Stimulated activated CD4-positive, alpha-beta T cell treated with anti-CD3 and anti-CD28 coated beads, Interleukin-2, amount 100 ng/mL, for 24 hours (primary cell): ENCODE data around the gene TGFBR3L.

Experiments
- DNase-seq, 2 donors: peaks; one replicate each; pipeline ENCODE4 v3.0.0-alpha.2; 2020

The TGFBR3L gene

GRCh38 chr19:7914598-7915045 is at the start of gene TGFBR3L:
TSS of gene TGFBR3L (plus strand) at chr19:7914830.
- DNase-seq = no peak

DNA sequence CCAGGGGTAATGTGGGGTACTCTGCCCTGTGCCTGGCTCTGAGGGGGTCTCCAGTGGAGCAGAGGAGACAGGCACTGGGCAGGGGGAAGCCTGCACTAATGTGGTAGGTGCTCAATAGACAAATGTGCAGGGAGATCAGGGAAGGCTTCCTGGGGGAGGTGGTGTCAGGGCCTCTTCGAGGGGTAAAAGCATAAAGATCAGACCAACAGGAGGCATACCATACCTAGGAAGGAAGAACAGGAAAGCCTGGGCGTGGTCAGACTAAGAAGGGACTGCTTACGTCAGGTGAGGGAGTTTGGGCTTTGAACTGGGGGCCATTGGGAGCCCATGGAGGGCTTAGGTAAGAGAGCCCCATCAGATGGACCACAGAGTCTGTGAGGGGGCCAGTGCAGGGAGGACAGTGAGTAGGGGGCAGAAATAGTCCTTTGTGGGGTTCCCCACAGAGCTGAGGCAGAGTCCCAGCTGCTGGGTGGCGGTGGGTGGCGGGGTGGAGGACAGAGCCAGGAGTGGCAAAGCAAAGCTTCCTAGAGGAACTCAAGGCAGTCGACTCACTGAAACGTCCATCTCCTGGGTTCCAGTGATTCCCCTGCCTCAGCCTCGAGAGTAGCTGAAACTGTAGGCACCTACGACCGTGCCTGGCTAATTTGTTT is 49.2 kb upstream of the TGFBR3L start:
- no peak for DNase-seq

- no peak for DNase-seq
Measured at GRCh38 chr19:7866399-7867091, 48.1 kb upstream of the TGFBR3L start.

- DNase-seq = no peak
Measured at GRCh38 chr19:7867092-7867844, 47.4 kb upstream of the TGFBR3L start.

- peak in 1 of 2 donors; percentile 39 for DNase-seq
Measured at GRCh38 chr19:7868326-7868670, 46.3 kb upstream of the TGFBR3L start.

DNA sequence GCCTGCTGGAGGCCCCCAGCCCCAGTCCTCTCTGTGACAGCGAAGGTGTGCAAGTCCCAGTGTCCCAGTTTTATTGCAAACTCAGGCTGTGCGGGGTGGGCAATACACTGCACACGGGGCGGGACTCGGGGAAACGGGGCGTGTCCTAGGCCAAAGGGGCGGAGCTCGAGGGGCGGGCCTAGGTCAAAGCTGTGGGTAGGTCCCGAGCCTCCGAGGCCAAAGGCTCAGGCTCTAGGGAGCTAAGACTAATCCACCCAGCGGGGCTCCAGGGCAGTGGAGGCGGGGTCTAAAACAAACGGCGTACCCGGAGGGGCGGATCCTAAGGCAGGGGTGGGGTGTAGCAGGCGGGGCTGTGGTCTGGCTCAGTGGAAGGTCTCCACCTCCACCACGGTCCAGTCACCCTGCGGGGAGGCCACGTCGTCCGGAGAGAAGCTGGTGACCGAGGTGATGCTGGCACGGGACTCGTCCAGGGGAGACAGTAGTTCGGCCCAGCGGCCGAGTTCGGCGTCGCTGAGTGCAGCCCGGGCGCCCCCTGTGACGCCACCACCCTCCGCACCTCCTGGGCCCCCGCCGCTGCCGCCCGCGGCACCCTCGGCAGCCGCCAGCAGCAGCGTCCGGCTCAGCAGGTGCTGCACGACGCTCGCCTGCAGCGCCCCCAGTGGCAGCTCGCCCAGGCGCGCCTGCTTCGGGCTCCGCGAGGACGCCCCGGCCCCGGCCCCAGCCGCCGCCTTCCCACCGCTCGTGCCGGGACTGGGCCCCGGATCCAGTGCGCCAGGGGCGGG is 45.8 kb upstream of the TGFBR3L start:
- DNase-seq = peak; percentile 80 to 86

DNA sequence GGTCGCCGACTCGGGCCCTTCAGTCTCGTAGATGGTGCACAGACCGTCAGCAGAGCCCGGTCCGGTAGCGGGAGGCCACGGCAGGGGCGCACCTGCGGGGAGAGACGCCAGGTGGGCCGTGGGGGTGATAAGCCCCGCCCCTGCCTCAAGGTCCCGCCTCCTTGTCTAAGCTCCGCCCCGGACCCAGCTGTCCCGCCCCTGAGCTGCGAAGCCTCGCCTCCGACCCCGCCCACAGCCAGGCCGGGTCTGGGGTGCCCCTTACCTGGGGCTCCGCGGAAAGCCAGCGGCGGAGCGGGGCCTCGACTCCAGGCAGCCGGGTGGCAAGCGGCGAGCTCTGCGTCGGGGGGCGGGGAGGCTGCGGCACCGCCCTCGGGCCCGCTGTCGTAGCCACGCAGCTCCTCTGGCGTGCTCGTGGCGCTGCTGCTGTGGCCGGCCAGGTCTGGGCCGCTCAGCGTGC is 45.1 kb upstream of the TGFBR3L start:
- peak; percentile 79 to 83 for DNase-seq

DNA sequence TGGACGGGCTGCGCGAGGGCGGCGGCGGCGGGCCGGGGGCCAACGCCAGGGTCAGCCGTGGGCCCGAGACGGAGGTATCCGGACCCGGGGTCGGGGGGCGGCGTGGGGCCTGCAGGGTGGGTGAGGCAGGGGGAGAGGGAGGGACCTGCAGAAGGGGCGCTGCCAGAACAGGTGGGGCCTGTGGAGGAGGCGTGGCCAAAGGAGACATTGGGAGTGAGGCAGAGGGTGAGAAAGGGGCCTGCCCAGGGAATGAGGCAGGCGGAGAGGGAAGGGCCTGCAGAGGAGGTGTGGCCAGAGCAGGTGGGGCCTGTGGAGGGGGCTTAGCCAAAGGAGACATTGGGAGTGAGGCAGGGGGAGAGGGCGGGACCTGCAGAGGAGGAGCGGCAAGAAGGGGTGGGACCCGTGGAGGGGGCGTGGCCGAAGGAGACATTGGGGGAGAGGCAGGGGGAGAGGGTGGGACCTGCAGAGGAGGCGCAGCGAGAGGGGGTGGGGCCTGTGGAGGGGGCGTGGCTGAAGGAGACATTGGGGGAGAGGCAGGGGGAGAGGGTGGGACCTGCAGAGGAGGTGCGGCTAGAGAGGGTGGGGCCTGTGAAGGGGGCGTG is 44.6 kb upstream of the TGFBR3L start:
- peak; percentile 50 to 62 for DNase-seq

- DNase-seq = peak; percentile 45 to 70
Measured at GRCh38 chr19:7870571-7871436, 43.8 kb upstream of the TGFBR3L start.

GRCh38 chr19:7871437-7872305 is 43.0 kb upstream of the TGFBR3L start:
- peak; percentile 80 to 88 for DNase-seq

DNA sequence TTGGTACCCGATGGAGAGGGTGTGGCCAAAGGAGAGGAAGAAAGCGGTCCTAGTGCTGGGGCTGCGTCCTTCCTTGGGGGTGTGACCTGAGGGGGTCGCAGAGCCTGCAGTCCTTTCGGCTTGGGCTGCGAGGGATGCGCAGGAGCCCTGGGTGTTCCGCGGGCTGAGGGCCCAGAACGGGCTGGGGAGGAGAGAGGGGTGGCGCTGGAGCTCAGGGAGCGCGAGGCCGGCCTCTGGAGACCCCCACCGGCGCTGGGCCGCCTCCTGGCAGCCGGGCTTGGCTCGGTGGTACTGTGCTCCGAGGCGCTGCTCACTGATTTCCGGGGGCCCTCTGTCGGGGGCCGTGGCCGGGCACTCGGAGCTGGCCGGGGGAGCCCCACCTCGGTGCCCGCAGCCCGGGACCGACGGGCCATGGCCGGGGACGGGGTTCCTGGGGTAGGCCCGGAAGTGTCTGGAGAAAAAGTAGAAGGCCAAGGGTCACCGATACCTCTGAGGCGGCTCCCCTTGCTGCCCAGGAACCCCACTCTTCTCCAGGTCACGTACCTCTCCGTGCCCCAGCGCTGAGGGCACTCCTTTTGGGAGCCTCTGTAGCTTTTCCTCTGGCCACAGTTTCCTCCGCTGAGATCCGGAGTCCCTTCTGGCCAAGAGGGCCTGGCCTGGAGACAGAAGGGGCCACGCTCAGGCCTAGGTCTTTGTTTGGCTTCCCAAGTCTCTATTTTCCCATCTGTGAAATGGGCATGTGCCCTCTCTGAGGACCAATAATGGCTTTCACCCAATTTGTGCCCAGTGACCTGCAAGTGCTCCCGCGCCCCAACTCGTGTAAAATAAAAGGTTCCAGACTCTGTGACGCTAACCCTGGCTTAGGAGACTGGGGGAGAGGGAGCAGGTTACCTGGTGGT is 42.1 kb upstream of the TGFBR3L start:
- no peak for DNase-seq

GRCh38 chr19:7873304-7874075 is 41.1 kb upstream of the TGFBR3L start:
- no peak for DNase-seq

- DNase-seq = peak in 1 of 2 donors; percentile 35
Measured at GRCh38 chr19:7874076-7874896, 40.3 kb upstream of the TGFBR3L start, which contains the start of gene PRR36. TSS of gene PRR36 (minus strand) at chr19:7874390. CDS start at chr19:7873689, 701 bp downstream.

- DNase-seq = no peak
Measured at GRCh38 chr19:7874897-7875273, 39.7 kb upstream of the TGFBR3L start.

- no peak for DNase-seq
Measured at GRCh38 chr19:7877249-7877836, 37.3 kb upstream of the TGFBR3L start.

GRCh38 chr19:7879111-7879807 is 35.4 kb upstream of the TGFBR3L start:
- no peak for DNase-seq
